ENCODE measurements around the gene ITGB5.

DNA sequence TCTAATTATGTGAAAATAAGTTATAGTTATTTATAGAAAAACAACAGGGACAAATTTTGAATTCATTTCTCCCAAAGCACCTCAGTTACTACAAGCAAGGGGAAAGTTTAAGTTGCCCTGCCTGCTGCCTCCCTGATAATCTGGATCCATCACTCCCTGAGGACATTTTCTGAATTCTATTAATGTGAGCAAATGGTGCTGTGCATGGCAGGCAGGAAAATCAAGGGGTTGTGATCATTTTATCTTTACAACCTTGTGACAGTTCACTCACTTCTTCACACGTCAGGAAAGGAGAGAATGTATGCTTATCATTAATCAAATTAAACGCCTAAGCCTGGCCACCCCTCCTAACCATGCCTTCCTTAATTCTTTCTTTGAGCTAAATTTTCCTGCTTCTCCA is 39.3 kb downstream of the ITGB5 start:
- no peak for TF ChIP-seq EZH2 (IDR thresholded peaks at IDR 0.05; ENCODE audit: insufficient read depth, poor library complexity, severe bottlenecking)
- no peak for TF ChIP-seq EZH2phosphoT487 (IDR thresholded peaks at IDR 0.05; ENCODE audit: insufficient read depth, low read depth)
